H1 (cell line): ENCODE data around the gene LRRK1. TPM values are rescaled to one million over a fixed set of nuclear protein-coding genes. Genes with fewer than 3 reads are reported as not detected.

Experiments
- ATF3 ChIP-seq: IDR thresholded peaks from 2 replicates; pipeline ENCODE4 v1.6.1; 2011; ENCODE audit warnings: low read depth, mild to moderate bottlenecking, low read length; ENCODE audit not compliant: insufficient read depth
- CTCF ChIP-seq, 3 experiments: IDR thresholded peaks; 1 replicate in 2 of 3; 2 replicates in 1 of 3; pipeline versions ENCODE4 v1.5.1 to v1.6.1; 2011; ENCODE audit warnings: low read length in 3 of 3, mild to moderate bottlenecking in 3 of 3, inconsistent platforms in 2 of 3, low read depth in 1 of 3, moderate library complexity in 1 of 3; ENCODE audit not compliant: insufficient read depth in 1 of 3; ENCODE audit errors: control extremely low read depth in 1 of 3
- NANOG ChIP-seq: IDR thresholded peaks from 2 replicates; pipeline ENCODE4 v1.6.1; 2011; ENCODE audit warnings: low read length, low read depth, mild to moderate bottlenecking, inconsistent platforms; ENCODE audit not compliant: insufficient read depth, poor library complexity, severe bottlenecking
- POU5F1 ChIP-seq: IDR thresholded peaks from 2 replicates; pipeline ENCODE4 v1.6.1; 2011; ENCODE audit warnings: low read depth, mild to moderate bottlenecking, low read length, moderate library complexity
- polyA plus RNA-seq, 7 experiments: library from polyadenylated mRNA; depleted of rRNA in 3 of 7; stranded (reverse) in 5 of 7; unstranded in 2 of 7; fragments of >200 nt in 5 of 7; fragments of 200-250 nt in 2 of 7; gene quantifications; 1 replicate in 5 of 7; 2 replicates in 1 of 7; 4 replicates in 1 of 7; pipeline versions ENCODE4 v1.2.1 to v1.2.3, GENCODE V29; 2011 to 2013; ENCODE audit warnings: missing spikeins in 2 of 7, mixed read lengths in 2 of 7
- total RNA-seq: library from RNA; stranded (reverse); fragmentation: NEBNext Ultra II Directional; extraction: Animal tissue kit (Norgen Biotek cat#: 25700); gene quantifications from 2 replicates; pipeline ENCODE4 v1.2.1, GENCODE V29; 2021

The LRRK1 gene
- total and polyA plus RNA-seq, 2 of the 8 experiments (the other 6 are each of a cell fraction or from before 2014, with no cell fraction given): 1.2 to 3.6 TPM

GRCh38 chr15:101110681-101111569, 191.8 kb downstream of the LRRK1 start (continued):
- TF ChIP-seq CTCF (IDR thresholded peaks at IDR 0.05; ENCODE audit: control extremely low read depth in 1 of 3, insufficient read depth in 1 of 3, low read depth in 1 of 3, low read length in 3 of 3): no peak
- no peak for TF ChIP-seq NANOG
- no peak for TF ChIP-seq ATF3
- TF ChIP-seq POU5F1: no peak
